ENCODE data around the gene DDR1.

DDR1 gene

GRCh38 chr6:30881392-30882203 lies 2.7 kb upstream of the DDR1 start:
- no peak for DNase-seq

- DNase-seq: no peak
Observed at GRCh38 chr6:30882204-30882758, 2.0 kb upstream of the DDR1 start.

GRCh38 chr6:30882759-30883684 lies 1.3 kb upstream of the DDR1 start:
- no peak for DNase-seq

DNA sequence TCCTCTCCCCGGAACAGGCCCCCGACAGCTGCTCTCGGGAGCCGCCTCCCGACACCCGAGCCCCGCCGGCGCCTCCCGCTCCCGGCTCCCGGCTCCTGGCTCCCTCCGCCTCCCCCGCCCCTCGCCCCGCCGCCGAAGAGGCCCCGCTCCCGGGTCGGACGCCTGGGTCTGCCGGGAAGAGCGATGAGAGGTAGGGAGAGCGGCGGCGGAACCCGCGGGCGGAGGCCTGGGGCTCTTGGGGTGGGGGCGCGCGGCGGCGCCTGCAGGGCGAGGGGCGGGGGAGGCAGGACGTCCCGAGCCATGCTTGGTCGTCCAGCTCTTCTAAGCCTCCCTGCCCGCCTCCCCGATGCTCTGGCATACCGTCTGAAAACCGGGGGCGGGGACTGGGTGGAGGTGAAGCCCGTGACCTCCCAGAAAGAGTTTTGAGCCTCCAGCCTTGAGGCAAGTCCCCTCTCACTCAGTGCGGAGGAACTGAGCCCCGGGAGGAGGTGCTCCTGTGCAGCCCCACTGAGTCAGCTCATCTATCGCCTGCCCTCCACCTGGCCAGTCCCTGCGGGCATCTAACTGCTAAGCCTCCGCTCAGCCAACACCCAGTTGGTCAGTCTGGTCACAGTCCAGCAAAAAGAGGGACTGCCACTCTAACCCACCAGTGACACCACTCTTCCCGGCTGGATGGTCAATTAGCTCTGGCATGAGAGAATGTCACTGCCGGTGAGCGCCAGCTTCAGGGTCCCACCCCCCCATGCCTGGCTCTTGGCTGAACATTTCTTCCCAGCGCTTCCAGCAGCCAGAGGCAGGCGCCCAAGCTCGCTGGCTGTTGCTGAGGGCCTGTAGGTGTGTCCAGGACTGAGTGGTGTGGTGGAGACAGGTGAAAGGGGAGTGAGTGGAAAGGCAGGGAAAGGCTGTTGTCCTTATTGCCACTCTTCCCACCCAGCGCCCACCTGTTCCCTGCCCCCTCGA lies 482 bp downstream of the DDR1 start:
- peak; percentile 14 for DNase-seq

DNA sequence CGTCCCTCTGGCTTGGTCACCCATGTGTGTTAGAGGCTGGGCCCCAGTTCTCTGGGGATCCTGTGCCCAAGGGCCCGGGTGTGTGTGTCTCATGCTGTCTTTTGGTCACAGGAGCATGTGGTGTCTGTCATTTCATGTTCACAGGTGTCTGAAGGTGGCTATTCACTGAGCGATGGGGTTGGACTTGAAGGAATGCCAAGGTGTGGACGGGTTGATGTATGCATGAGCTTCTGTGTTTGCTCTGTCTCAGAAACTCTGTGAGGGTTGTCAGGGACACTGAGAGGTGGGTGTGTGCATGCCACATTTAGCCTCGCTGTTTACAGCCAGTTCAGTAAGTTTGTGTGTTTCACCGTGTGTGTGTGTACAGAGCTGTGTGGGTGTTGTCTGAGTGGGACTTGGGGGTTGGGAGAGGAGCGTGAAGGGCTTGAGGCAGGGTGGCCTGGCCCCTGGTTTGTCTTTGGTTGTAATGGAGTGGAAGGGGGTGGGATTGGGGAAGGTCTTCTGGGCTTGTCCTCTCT lies 1.2 kb downstream of the DDR1 start:
- no peak for DNase-seq

GRCh38 chr6:30885999-30886896 lies 1.9 kb downstream of the DDR1 start:
- no peak for DNase-seq

DNA sequence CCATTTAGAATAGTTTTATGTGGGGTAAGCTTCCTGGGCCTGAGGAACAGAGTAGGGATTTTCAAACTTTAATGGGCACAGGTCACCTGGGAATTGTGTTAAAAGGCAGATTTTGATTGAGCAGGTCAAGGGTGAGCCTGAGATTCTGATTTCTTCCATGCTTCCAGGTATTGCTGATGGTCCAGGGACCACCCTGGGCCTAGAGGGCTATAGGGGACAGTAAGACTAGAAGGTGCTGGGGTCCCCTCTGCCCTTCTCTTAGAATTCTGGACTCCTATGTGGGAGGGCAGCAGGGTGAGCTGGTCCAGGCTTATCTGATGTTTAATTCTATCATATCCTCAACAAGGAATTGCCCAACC lies 2.6 kb downstream of the DDR1 start:
- DNase-seq: no peak

DNA sequence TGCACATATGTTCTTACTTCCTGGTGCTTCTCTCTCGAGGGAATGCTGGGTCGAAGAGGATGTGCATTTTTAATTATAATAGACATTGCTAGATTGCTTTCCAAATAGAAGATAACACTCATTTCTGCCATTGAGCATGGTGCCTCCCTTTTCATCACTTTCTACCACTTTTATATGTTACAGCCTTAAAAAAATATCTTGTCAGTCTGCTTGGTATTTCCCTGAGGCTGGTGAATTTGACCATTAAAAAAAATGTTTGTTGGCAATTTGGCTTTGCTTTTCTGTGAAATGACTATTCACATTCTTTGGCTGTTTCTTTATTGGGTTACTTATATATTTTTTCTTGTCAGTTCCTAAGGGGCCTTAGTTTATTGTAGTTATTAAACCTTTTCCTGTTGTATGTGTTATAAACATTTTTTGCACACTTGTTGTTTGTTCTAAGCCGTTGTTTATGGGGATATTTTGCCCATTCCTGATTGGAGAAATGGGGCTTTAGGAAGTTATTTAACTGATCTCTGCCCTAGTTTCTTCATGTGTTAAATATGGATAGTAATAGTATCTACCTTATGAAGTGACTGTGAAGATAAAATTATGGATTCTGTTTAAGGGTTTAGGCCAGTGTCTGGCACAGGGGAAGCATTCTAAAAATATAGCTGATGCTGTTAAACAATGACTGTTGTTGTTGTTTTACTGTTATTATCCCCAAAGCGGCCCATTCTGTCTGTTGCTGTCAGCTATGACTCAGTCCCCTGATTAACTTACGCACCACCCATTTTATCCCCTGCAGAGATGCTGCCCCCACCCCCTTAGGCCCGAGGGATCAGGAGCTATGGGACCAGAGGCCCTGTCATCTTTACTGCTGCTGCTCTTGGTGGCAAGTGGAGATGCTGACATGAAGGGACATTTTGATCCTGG lies 3.8 kb downstream of the DDR1 start:
- no peak for DNase-seq

DNA sequence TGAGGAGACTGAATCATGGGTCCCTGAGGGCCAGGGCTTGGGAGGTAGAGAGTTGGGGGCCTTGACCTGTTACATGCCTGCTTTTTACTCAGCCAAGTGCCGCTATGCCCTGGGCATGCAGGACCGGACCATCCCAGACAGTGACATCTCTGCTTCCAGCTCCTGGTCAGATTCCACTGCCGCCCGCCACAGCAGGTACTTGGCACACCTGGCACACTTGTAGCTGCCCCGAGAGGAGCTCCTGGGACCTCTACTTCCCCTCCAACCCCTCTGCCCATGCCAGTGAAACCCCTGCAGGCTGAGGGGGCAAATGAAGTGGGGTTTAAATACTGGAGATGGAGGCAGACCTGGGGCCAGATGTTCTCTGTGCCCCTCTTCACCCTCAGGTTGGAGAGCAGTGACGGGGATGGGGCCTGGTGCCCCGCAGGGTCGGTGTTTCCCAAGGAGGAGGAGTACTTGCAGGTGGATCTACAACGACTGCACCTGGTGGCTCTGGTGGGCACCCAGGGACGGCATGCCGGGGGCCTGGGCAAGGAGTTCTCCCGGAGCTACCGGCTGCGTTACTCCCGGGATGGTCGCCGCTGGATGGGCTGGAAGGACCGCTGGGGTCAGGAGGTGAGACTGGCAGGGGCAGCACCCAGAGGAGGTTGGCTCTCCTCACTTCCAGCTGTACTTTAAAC lies 4.6 kb downstream of the DDR1 start:
- DNase-seq: no peak

DNA sequence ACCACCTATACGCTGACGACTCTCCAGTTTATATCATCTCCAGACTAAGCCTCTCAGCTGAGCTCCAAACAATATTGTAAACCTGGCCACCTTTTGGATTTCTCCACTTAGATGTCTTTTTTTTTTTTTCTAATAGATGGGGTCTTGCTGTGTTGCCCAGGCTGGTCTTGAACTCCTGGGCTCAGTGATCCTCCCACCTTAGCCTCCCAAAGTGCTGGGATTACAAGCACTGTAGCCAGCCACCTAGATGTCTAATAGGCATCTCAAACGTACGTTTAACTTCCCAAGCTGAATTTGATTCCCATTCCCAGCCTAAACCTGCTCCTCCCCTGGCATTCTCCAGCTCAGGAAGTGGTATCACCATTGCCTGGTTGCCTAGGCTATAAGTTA lies 5.2 kb downstream of the DDR1 start:
- DNase-seq: no peak

GRCh38 chr6:30889921-30890645 lies 5.8 kb downstream of the DDR1 start:
- DNase-seq: no peak

GRCh38 chr6:30890646-30891449 lies 6.5 kb downstream of the DDR1 start:
- no peak for DNase-seq

GRCh38 chr6:30891450-30891723 lies 7.1 kb downstream of the DDR1 start:
- no peak for DNase-seq

DNA sequence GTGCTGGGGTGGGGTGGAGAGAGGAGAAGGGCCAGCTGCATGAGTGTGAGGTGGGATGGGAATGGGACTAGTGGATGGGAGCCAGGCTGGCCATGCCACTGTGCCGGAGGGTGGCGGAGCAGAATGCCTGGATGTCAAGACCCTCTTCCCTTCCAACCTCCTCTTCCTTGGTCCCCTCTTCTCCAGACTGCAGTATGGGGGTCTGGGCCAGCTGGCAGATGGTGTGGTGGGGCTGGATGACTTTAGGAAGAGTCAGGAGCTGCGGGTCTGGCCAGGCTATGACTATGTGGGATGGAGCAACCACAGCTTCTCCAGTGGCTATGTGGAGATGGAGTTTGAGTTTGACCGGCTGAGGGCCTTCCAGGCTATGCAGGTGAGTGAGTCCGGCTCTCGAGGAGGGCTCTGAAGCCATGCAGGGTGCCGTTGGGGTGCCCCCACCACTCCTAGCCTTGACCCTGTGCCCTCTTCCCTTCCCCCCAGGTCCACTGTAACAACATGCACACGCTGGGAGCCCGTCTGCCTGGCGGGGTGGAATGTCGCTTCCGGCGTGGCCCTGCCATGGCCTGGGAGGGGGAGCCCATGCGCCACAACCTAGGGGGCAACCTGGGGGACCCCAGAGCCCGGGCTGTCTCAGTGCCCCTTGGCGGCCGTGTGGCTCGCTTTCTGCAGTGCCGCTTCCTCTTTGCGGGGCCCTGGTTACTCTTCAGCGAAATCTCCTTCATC lies 7.7 kb downstream of the DDR1 start:
- no peak for DNase-seq

GRCh38 chr6:30893001-30893591 lies 8.8 kb downstream of the DDR1 start:
- DNase-seq: no peak

- DNase-seq: no peak
Observed at GRCh38 chr6:30893666-30894065, 9.3 kb downstream of the DDR1 start.

DNA sequence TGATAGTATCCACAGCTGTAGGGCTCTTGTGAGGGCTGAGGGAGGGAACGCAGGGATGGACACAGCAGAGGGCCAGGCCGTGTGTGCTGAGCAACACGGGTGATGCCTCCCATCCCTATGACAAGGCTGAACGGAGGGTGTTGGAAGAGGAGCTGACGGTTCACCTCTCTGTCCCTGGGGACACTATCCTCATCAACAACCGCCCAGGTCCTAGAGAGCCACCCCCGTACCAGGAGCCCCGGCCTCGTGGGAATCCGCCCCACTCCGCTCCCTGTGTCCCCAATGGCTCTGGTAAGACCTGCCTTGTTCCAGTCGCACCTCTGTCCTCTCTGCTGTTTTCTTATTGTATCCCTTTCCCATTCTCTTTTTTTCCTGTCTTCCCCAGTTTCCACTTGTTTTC lies 10.1 kb downstream of the DDR1 start:
- DNase-seq: no peak

All from inflammatory macrophage treated with lipopolysaccharide for 4 hours (primary cell).